H7 (cell line): ENCODE results near the gene UACA. TPM values are rescaled to one million over a fixed set of nuclear protein-coding genes. Genes with fewer than 3 reads are reported as not detected.
A peak's percentile ranks its signal among the peaks of the same experiment; 100 is the strongest.

ENCODE experiments used
- DNase-seq: peaks from one replicate; pipeline ENCODE4 v3.0.0; 2012
- H3K27me3 ChIP-seq: 2 replicates; pipeline ENCODE4 v1.6.0; 2011; ENCODE audit warnings: mild to moderate bottlenecking, low read length; ENCODE audit not compliant: control insufficient read depth, insufficient read depth
- H3K36me3 ChIP-seq: replicated peaks from 2 replicates; pipeline ENCODE4 v1.5.1; 2011; ENCODE audit warnings: low read length; ENCODE audit not compliant: control insufficient read depth, insufficient read depth
- H3K4me3 ChIP-seq: 2 replicates; pipeline ENCODE4 v1.5.1; 2011; ENCODE audit warnings: low read depth, mild to moderate bottlenecking, control low read depth, low read length, moderate library complexity; ENCODE audit not compliant: insufficient read depth
- total RNA-seq: library from RNA; depleted of rRNA; stranded (reverse); fragments of >200 nt; shearing (Covaris generic); gene quantifications from 2 replicates; pipeline ENCODE4 v1.2.3, GENCODE V29; 2014; rRNA removed

The UACA gene
- total RNA-seq, 1 experiment from 2014 or later, result 21.1 TPM

- H3K36me3 ChIP-seq, result no peaks in the 10 kb centered on the region
- no peak for DNase-seq
- H3K4me3 ChIP-seq, result no peak overlapping the region
- H3K27me3 ChIP-seq, result no peaks in the 10 kb centered on the region
Observed at GRCh38 chr15:70609889-70610288, 153.5 kb downstream of the UACA start.

DNA sequence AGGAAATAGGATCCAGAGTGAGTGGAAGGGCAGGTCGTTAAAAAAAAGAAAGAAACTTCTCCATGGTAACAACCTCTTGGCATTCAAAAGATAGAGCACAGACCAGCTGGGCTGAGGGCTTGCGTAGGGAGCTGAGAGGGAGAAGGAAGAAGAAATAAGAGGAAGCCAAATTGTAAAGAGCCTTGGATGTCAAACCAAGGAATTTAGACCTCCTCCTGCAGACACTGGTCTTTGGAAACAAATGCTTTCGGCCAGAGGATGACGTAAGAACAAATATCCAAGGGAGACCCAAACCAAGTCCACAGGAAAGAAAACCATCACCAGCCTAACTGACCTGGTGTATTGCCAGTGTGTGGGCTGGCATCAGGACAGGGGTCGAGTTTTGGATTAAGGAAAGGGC lies 155.2 kb downstream of the UACA start:
- Histone ChIP-seq H3K36me3 (no peaks in the 10 kb centered on the region), H3K4me3 (no peak overlapping the region), H3K27me3 (no peaks in the 10 kb centered on the region)
- peak; percentile 4 for DNase-seq

DNA sequence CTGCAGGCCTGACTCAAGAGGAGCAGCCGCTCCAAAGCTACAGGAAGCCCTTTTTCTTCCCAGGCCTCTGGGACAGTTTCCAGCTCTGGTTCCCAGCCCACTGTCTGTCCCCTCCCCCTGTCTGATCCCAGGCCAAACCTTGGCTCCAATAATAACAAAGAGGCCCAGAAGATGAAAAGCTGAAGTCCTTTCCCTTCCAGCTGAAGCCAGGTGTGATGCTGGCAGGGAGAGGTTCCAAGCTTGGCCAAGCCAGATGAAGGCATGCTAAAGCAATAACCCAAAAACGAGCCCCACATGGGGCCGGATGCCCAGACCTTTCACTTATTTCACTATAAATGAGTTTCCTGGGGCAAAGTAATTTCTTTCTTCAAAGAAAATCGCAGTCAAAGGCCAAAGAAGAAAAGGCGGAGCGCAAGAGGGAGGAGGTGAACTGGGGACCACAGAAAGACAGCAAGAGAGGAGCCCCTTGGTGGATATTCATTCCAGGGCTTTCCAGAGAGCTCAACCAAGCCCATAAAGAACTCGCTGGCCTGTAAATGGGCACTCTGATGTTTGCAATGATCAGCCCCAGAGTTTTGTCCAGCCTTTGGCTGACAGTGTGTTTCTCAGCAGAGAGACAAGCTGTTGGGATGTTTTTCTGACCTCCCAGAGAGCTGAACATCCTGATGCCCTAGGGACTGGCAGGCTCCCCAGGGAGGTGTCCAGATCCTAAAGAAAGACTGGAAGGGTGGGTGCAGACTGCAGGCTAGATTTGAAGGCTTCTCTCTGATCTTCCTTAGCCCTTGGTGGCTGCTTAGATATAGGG lies 157.6 kb downstream of the UACA start:
- DNase-seq, result peak; percentile 20
- Histone ChIP-seq H3K27me3 (no peaks in the 10 kb centered on the region), H3K36me3 (no peaks in the 10 kb centered on the region), H3K4me3 (no peak overlapping the region)

DNA sequence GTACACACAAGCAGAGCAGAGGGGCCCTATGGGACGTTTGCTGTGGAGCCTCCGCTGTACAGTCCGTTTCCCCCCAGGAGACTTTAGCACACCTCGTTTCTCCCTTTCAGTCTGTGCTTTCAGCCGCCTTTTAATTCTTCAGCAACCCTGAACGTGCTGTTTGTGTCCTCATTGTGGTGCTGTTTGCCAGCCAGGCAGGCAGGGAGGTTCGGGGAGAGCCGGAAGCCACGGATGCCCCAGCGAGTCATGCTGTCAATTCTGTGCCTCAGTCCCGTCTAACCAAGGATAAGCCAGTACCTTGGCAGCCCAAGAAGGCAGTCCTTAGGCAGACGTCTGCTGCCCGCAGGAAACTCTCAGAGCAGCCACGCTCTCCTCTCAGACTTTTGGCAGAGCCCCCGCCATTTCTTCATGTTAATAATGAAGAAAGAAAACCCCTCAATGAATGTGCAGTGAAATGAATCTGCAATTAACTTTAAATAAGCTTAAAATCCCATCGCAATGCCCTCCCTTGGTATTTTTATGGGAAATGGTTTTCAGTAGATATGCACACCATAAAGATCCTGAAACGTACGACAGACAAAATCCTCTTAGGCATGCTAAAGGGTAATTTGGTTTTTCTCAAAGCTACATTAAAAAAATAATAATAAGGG lies 158.6 kb downstream of the UACA start:
- DNase-seq, result peak; percentile 42

More for the DNA sequence above, 158.6 kb downstream of the UACA start:
- H3K36me3 ChIP-seq, result no peaks in the 10 kb centered on the region
- H3K27me3 ChIP-seq, result no peaks in the 10 kb centered on the region
- no peak overlapping the region for H3K4me3 ChIP-seq

Other genes starting within 250 kb of the UACA start
- 22.9 and 25.1 TPM in 2 replicates for gene LARP6, start 90.6 kb upstream of the UACA start, total RNA-seq
- gene THAP10, start 128.9 kb upstream of the UACA start, total RNA-seq, result 3.5 and 4.8 TPM in 2 replicates
- gene LRRC49, start 129.3 kb upstream of the UACA start, total RNA-seq, result 3.9 and 5.6 TPM in 2 replicates